K562 (cell line): Measurements from ENCODE around the gene SEL1L. TPM values are rescaled to one million over a fixed set of nuclear protein-coding genes. Genes with fewer than 3 reads are reported as not detected.
A peak's percentile ranks its signal among the peaks of the same experiment; 100 is the strongest.

ENCODE experiments used
- CC2D1A ChIP-seq: fragments of 450-650 bp; IDR thresholded peaks from 2 replicates; pipeline ENCODE4 v1.6.1; 2017; ENCODE audit warnings: mild to moderate bottlenecking
- ETV5 ChIP-seq: sonication (generic); formaldehyde crosslinking; IDR thresholded peaks from 2 replicates; pipeline ENCODE4 v1.4.0; 2020; ENCODE audit warnings: low read depth, mild to moderate bottlenecking, missing genetic modification reagents
- RBM14 ChIP-seq: fragments of 200-400 bp; formaldehyde crosslinking; IDR thresholded peaks from 2 replicates; pipeline ENCODE4 v1.6.1; 2018; ENCODE audit warnings: low read depth, mild to moderate bottlenecking, low read length, moderate library complexity, borderline replicate concordance; ENCODE audit not compliant: insufficient read depth
- ZNF217 ChIP-seq: sonication (generic); formaldehyde crosslinking; IDR thresholded peaks from 2 replicates; pipeline ENCODE4 v1.8.0; 2022; ENCODE audit warnings: mild to moderate bottlenecking, missing genetic modification reagents
- ZNF764 ChIP-seq: fragments of 250-450 bp; sonication (Bioruptor Pico); IDR thresholded peaks from 2 replicates; pipeline ENCODE4 v1.4.0; 2020; ENCODE audit warnings: low read depth, mild to moderate bottlenecking, moderate library complexity
- polyA plus RNA-seq, 8 experiments: library from polyadenylated mRNA; depleted of rRNA in 4 of 8; stranded (reverse) in 5 of 8; unstranded in 3 of 8; fragments of >200 nt; fragmentation: Nextera tagmentation in 2 of 8; fragmentation: Illumina TruSeq in 1 of 8; extraction: Ambion mirVana in 2 of 8; extraction: Trizol in 1 of 8; gene quantifications; 2 replicates each; pipeline versions ENCODE4 v1.2.1 to v1.2.3, GENCODE V29; 2011 to 2014; ENCODE audit warnings: inconsistent platforms in 1 of 8, missing spikeins in 1 of 8
- total RNA-seq, 7 experiments: library from RNA; depleted of rRNA in 6 of 7; stranded (reverse); fragments of >200 nt in 6 of 7; fragmentation: Illumina TruSeq in 2 of 7; extraction: Trizol in 2 of 7; gene quantifications; 2 replicates each; pipeline versions ENCODE4 v1.2.1 to v1.2.3, GENCODE V29; 2011 to 2021; ENCODE audit warnings: low replicate concordance in 1 of 7
- TF ChIP-seq, protein P1 (sequence below): IDR thresholded peaks from 2 replicates; pipeline ENCODE4 v1.6.1; 2016; ENCODE audit warnings: missing genetic modification characterization, missing compliant biosample characterization
- TF ChIP-seq, protein P2 (sequence below): fragments of 250-450 bp; sonication (Bioruptor Pico); IDR thresholded peaks from 2 replicates; pipeline ENCODE4 v1.8.0; 2021; ENCODE audit warnings: moderate library complexity, mild to moderate bottlenecking, inconsistent platforms
- TF ChIP-seq, protein P3 (sequence below): fragments of 200-400 bp; formaldehyde crosslinking; IDR thresholded peaks from 2 replicates; pipeline ENCODE4 v1.6.1; 2017; ENCODE audit warnings: mild to moderate bottlenecking, low read depth, low read length, moderate library complexity
- TF ChIP-seq, protein P4 (sequence below): fragments of 450-650 bp; IDR thresholded peaks from 2 replicates; pipeline ENCODE4 v1.6.1; 2017; ENCODE audit warnings: antibody characterized with exemption

Gene SEL1L
- total and polyA plus RNA-seq, 9 of the 15 experiments (the other 6 are each of a cell fraction or from before 2014, with no cell fraction given): 7.7 to 21.1 (median 13.6) TPM

DNA sequence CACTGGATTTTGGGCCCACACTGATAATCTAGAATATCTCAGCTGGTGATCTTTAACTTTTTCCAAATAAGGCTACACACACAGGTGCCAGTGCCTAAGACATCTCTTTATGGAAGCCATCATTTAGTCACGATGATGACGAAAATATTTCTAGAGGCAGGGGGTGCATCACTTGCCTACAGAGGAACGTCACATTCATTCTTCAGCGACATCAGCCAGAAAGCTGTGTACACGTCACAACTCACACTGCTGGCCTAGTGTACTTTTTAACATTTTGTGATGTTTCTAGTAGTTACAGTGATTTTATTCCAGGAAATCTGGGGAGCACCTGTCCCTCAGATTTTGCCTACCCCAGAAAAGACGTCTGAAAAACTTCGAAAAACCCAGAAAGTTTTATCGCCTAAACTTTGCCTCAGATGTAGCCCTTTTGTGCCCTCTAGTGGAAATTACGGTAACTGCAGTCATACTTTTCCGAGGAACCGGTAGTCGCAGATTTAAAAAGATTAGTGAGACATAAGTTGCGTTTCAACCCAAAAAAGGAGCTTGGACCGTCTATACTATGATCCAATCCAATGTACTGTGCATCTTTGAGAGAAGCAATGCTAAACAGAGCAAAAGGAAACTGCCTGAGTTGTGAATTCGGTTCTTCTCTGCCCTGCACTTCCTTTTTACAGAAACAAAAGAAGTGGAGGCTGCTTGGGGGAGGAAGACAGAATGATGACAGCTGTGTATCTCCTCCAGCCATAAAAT, 69.2 kb downstream of the SEL1L start (continued):
- TF ChIP-seq, protein P1, sequence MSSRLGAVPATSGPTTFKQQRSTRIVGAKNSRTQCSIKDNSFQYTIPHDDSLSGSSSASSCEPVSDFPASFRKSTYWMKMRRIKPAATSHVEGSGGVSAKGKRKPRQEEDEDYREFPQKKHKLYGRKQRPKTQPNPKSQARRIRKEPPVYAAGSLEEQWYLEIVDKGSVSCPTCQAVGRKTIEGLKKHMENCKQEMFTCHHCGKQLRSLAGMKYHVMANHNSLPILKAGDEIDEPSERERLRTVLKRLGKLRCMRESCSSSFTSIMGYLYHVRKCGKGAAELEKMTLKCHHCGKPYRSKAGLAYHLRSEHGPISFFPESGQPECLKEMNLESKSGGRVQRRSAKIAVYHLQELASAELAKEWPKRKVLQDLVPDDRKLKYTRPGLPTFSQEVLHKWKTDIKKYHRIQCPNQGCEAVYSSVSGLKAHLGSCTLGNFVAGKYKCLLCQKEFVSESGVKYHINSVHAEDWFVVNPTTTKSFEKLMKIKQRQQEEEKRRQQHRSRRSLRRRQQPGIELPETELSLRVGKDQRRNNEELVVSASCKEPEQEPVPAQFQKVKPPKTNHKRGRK: no peak
- TF ChIP-seq ZNF764 (no peak), ETV5 (CRISPR knock-in tag) (no peak), ZNF217 (no peak), RBM14 (no peak), CC2D1A (0 out of 2 replicates have a peak, but pooled peaks have one; percentile 44)
- TF ChIP-seq, protein P2, sequence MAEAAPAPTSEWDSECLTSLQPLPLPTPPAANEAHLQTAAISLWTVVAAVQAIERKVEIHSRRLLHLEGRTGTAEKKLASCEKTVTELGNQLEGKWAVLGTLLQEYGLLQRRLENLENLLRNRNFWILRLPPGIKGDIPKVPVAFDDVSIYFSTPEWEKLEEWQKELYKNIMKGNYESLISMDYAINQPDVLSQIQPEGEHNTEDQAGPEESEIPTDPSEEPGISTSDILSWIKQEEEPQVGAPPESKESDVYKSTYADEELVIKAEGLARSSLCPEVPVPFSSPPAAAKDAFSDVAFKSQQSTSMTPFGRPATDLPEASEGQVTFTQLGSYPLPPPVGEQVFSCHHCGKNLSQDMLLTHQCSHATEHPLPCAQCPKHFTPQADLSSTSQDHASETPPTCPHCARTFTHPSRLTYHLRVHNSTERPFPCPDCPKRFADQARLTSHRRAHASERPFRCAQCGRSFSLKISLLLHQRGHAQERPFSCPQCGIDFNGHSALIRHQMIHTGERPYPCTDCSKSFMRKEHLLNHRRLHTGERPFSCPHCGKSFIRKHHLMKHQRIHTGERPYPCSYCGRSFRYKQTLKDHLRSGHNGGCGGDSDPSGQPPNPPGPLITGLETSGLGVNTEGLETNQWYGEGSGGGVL (CRISPR knock-in tag): no peak
- TF ChIP-seq, protein P3, sequence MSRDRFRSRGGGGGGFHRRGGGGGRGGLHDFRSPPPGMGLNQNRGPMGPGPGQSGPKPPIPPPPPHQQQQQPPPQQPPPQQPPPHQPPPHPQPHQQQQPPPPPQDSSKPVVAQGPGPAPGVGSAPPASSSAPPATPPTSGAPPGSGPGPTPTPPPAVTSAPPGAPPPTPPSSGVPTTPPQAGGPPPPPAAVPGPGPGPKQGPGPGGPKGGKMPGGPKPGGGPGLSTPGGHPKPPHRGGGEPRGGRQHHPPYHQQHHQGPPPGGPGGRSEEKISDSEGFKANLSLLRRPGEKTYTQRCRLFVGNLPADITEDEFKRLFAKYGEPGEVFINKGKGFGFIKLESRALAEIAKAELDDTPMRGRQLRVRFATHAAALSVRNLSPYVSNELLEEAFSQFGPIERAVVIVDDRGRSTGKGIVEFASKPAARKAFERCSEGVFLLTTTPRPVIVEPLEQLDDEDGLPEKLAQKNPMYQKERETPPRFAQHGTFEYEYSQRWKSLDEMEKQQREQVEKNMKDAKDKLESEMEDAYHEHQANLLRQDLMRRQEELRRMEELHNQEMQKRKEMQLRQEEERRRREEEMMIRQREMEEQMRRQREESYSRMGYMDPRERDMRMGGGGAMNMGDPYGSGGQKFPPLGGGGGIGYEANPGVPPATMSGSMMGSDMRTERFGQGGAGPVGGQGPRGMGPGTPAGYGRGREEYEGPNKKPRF: no peak
- TF ChIP-seq, protein P4, sequence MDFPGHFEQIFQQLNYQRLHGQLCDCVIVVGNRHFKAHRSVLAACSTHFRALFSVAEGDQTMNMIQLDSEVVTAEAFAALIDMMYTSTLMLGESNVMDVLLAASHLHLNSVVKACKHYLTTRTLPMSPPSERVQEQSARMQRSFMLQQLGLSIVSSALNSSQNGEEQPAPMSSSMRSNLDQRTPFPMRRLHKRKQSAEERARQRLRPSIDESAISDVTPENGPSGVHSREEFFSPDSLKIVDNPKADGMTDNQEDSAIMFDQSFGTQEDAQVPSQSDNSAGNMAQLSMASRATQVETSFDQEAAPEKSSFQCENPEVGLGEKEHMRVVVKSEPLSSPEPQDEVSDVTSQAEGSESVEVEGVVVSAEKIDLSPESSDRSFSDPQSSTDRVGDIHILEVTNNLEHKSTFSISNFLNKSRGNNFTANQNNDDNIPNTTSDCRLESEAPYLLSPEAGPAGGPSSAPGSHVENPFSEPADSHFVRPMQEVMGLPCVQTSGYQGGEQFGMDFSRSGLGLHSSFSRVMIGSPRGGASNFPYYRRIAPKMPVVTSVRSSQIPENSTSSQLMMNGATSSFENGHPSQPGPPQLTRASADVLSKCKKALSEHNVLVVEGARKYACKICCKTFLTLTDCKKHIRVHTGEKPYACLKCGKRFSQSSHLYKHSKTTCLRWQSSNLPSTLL: no peak
